ENCODE measurements around the gene FGFBP3.

FGFBP3 gene

DNA sequence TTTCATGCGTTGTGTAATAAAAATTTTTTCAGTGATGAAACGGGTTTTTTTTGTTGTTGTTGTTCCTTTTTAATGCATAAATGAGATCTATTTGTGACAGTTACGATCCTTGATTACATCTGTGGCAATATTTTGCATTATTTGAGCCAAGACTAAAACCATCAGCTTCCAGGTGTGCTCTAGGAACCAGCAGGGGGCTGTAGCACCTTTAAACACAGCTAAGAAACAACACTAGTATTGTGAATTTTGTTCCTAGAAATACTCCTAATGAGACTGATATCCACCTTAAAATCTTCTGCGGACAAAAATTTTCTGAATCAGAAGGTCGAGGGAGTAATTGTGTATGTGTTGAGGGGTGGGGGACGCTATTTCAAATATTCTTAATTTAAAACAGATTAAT, 52.6 kb downstream of the FGFBP3 start:
- DNase-seq = no peak
